OCI-LY7 (cell line): ENCODE data around the gene TRIM50.

Experiments used
- CTCF ChIP-seq: fragments of 200-600 bp; sonication (generic); conservative IDR thresholded peaks from 2 replicates; pipeline ENCODE4 v1.5.1; 2014; ENCODE audit warnings: mild to moderate bottlenecking, antibody characterized with exemption, low read length, moderate library complexity, mixed read lengths
- EZH2phosphoT487 ChIP-seq: fragments of 200-600 bp; sonication (generic); IDR thresholded peaks from 2 replicates; pipeline ENCODE4 v1.6.1; 2018; ENCODE audit warnings: low read depth, borderline replicate concordance, mild to moderate bottlenecking, mixed run types, antibody characterized with exemption, low read length, moderate library complexity, mixed read lengths

GRCh38 chr7:73316521-73316920 lies 11.4 kb downstream of the TRIM50 start:
- TF ChIP-seq EZH2phosphoT487 (no peak), CTCF (no peak)
